Skeletal muscle tissue (tissue), 4 donors: ENCODE data around the gene INTS12. TPM values are rescaled to one million over a fixed set of nuclear protein-coding genes. Genes with fewer than 3 reads are reported as not detected.
"Not testable (repeated sequence)": the region's sequence is repeated elsewhere in the genome, so short reads cannot be mapped to it uniquely, and the experiment has no call there.

Source experiments
- H3K27ac ChIP-seq: one replicate; pipeline ENCODE4 v1.7.0; 2013; ENCODE audit warnings: mild to moderate bottlenecking, low read depth, low read length, inconsistent platforms
- H3K27me3 ChIP-seq, 3 donors: one replicate each; pipeline ENCODE4 v1.7.0; 2013; ENCODE audit warnings: low read length in 3 of 3; ENCODE audit not compliant: control insufficient read depth in 3 of 3, insufficient read depth in 3 of 3
- H3K36me3 ChIP-seq, 3 donors: one replicate each; pipeline ENCODE4 v1.7.0; 2013; ENCODE audit warnings: low read length in 3 of 3; ENCODE audit not compliant: control insufficient read depth in 3 of 3, insufficient read depth in 3 of 3
- H3K4me1 ChIP-seq, 3 donors: one replicate each; pipeline ENCODE4 v1.7.0; 2013; ENCODE audit warnings: low read length in 3 of 3, mild to moderate bottlenecking in 3 of 3; ENCODE audit not compliant: control insufficient read depth in 3 of 3, insufficient read depth in 3 of 3
- H3K4me3 ChIP-seq, 3 donors: one replicate each; pipeline ENCODE4 v1.7.0; 2013; ENCODE audit warnings: low read length in 3 of 3
- H3K9ac ChIP-seq, 3 donors: one replicate each; pipeline ENCODE4 v1.7.0; 2013; ENCODE audit warnings: low read length in 3 of 3, mild to moderate bottlenecking in 3 of 3, moderate library complexity in 2 of 3, low read depth in 1 of 3
- H3K9me3 ChIP-seq, 3 donors: one replicate each; pipeline ENCODE4 v1.7.0; 2013; ENCODE audit warnings: low read length in 3 of 3; ENCODE audit not compliant: control insufficient read depth in 3 of 3
- total RNA-seq: library from RNA; depleted of rRNA; stranded (reverse); fragments of >200 nt; gene quantifications from one replicate; pipeline ENCODE4 v1.2.3, GENCODE V29; 2014
- donor health status: Osteomylitis.

The INTS12 gene, protein sequence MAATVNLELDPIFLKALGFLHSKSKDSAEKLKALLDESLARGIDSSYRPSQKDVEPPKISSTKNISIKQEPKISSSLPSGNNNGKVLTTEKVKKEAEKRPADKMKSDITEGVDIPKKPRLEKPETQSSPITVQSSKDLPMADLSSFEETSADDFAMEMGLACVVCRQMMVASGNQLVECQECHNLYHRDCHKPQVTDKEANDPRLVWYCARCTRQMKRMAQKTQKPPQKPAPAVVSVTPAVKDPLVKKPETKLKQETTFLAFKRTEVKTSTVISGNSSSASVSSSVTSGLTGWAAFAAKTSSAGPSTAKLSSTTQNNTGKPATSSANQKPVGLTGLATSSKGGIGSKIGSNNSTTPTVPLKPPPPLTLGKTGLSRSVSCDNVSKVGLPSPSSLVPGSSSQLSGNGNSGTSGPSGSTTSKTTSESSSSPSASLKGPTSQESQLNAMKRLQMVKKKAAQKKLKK
- total RNA-seq = 19.3 TPM

DNA sequence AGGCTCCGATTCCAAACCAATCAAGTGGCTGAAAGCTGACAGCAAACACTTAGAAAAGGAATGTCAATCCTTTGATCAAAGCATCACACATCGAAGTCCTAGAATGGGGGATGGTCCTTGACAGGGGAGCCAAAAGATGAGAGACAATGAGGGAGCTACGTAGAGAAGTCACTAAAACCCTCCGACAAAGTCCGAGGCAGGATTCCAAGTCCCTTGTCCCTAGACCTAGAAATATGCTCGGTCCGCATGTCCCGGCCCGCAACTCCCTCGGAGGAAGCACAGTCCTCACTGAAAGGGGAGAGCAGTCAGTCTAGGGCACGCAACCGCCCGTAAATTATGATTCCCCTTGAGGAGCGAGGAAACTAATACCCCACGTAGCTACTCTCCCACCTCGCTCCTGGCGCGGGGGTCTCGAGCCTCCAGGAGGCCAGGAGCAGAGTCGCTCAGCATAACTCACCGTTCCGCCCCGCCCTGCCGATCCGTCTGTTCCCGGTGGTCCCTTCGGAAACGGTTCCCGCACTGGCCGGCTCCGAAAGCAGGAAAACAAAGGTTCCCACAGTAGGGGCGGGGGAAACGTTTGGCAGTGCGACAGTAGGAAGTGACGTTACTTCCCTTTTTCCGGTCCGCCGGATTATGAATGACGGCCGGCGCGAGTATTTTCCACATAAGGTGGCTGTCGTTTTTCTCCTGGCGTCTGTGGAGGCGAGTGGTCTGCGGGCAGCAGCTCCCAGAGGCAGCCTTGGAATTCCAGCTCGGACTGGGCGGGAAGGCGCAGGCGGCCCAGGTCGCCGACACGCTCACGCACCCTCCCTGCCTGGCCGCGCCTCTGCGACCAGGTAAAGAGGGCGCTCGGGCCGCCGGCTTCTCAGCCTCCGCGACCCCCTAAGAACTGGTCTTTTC, at the start of gene INTS12, which contains the start of gene GSTCD:
Gene INTS12 (minus strand): TSS at position 509 of the 900 bp plus-strand sequence. CDS start 8,684 bp downstream, outside the sequence.
Gene GSTCD (plus strand): TSS at position 604 of the 900 bp plus-strand sequence. CDS start 8,830 bp downstream, outside the sequence.
- H3K27ac ChIP-seq = peak within 1 kb of the TSS; percentile 78
- peak within 1 kb of the TSS; percentile 92 to 97 (median 92) for H3K9ac ChIP-seq
- peaks cover 0 to 15% (median 11%) of the 10 kb centered on the region in 3 donors for H3K4me1 ChIP-seq
- H3K27me3 ChIP-seq = no peaks in the 10 kb centered on the region
- no peaks in the 10 kb centered on the region for H3K9me3 ChIP-seq
- peak within 1 kb of the TSS; percentile 81 to 99 (median 94) for H3K4me3 ChIP-seq
- peaks cover 0 to 3% (median 0%) of the 10 kb centered on the region in 3 donors for H3K36me3 ChIP-seq

DNA sequence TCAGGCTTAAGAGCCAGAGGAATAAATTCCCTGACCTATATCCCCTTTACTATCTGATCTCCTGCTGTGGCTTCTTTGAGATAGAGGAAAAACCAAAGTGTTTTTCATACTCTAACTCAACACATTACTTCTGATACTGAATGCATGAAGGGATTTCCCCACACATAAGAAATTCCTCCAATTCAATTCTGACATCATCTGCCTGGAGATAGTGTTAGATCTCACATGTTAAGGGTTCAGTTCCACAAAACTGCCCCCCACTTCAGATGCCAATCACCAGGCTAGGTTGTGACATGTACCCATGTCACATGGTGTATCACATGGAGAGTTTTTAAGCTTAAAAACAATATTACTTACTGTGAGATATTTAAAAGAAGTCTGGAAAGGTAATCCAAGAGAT, 46.9 kb upstream of the INTS12 start:
- Histone ChIP-seq H3K4me3 (no peak overlapping the region), H3K9ac (no peak overlapping the region), H3K27me3 (no peaks in the 10 kb centered on the region), H3K4me1 (no peaks in the 10 kb centered on the region), H3K27ac (no peak overlapping the region), H3K36me3 (no peaks in the 10 kb centered on the region), H3K9me3 (no peaks in the 10 kb centered on the region)

DNA sequence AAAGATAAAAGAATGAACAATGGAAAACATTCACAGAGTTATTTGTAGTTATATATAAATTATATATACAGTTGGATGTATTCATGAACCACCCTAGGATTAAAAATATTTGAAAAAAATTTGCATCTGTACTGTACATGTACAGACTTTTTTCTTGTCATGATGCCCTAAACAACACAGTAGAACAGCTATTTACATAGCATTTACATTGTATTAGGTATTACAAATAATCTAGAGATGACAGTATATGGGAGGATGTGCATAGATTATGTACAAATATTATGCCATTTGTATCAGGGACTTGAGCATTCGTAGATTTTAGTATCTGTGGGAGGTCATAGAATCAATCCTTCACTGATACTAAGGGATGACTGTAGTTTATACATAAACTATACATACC, 44.9 kb upstream of the INTS12 start:
- Histone ChIP-seq H3K36me3 (no peaks in the 10 kb centered on the region), H3K4me3 (no peak overlapping the region), H3K9me3 (no peaks in the 10 kb centered on the region), H3K4me1 (no peaks in the 10 kb centered on the region), H3K27ac (no peak overlapping the region), H3K9ac (no peak overlapping the region), H3K27me3 (no peaks in the 10 kb centered on the region)

DNA sequence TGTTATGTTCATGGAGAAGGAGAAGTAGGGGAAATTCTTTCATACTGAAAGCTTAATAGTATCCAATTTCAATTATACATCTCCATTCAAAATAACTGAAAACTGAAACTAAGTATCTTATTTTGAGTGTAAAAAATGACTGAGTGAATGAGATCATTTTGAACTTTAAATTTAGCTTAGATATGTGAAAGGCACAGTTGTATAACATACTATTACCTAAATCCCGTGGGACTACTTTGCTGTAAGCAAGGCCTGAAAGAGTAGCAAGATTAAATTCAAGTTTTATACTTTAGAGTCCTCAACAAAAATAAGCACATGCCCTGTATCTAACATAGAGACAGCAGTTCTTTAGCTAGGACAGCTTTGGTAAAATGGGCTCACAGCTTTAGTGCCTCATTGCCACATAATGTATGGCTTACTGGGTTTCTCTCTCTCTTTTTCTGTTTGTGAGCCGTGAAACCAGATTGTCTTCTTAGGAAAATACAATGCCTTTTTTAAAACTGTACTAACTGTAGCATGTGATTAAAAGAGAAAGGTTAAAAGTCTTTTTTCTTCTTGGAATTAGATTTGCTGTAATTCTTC, 43.3 kb upstream of the INTS12 start:
- no peaks in the 10 kb centered on the region for H3K4me1 ChIP-seq
- no peak overlapping the region for H3K9ac ChIP-seq
- no peaks in the 10 kb centered on the region for H3K36me3 ChIP-seq
- H3K27ac ChIP-seq = no peak overlapping the region
- no peaks in the 10 kb centered on the region for H3K9me3 ChIP-seq
- no peak overlapping the region for H3K4me3 ChIP-seq
- no peaks in the 10 kb centered on the region for H3K27me3 ChIP-seq

DNA sequence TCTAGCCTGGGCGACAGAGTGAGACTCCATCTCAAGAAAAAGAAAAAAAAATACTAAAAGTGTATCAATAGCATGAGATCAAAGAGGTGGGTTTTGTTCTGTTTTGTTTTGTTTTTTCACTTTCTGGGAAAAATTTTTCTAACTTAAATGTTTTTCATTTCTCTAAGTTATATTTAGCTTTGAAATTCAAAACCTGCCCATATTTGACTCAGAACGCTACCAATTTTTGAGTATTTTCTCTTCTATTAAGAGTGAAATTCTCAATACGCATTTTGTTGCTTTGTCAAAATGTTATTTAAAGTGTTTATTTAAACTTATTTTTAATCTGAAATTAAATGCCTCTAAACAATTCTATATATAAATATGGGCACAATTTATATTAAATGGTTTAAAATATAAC, 39.7 kb upstream of the INTS12 start:
- no peaks in the 10 kb centered on the region for H3K36me3 ChIP-seq
- H3K4me1 ChIP-seq = no peaks in the 10 kb centered on the region

DNA sequence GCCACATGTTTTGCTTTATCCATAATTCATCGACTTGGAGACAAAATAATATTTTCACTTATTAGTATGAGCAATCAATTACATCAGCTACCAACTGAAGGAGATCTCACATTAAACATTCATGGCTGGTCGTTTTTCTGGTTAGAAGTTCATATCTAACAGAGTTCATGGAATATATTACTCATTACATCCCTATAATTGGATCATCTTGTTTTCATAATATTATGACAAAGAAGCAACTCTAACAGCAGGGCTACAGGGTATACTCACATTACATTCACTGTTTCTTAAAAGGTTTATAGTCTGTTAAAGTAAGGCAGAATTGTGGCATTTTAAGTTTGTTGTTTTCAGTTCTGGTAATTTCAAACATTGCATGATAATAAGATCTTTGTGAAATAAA, 33.1 kb upstream of the INTS12 start:
- peaks cover 0 to 3% (median 0%) of the 10 kb centered on the region in 3 donors for H3K36me3 ChIP-seq

More for the DNA sequence above, 39.7 kb upstream of the INTS12 start:
- Histone ChIP-seq H3K9me3 (no peaks in the 10 kb centered on the region), H3K4me3 (no peak overlapping the region), H3K9ac (no peak overlapping the region), H3K27me3 (no peaks in the 10 kb centered on the region), H3K27ac (no peak overlapping the region)

DNA sequence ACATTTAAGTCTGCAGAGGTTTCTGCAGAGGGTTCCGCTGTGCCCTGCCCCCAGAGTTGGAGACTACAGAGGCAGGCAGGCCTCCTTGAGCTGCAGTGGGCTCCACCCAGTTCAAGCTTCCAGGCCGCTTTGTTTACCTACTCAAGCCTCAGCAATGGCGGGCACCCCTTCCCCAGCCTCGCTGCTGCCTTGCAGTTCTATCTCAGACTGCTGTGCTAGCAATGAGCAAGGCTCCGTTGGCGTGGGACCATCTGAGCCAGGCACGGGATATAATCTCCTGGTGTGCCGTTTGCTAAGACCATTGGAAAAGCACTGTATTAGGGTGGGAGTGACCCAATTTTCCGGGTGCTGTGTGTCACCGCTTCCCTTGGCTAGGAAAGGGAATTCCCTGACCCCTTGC, 26.7 kb upstream of the INTS12 start:
- not testable (repeated sequence) for H3K4me1 ChIP-seq, H3K36me3 ChIP-seq, H3K27me3 ChIP-seq, H3K9ac ChIP-seq, H3K9me3 ChIP-seq, H3K27ac ChIP-seq, H3K4me3 ChIP-seq

More for the DNA sequence above, 33.1 kb upstream of the INTS12 start:
- Histone ChIP-seq H3K9ac (no peak overlapping the region), H3K4me1 (no peaks in the 10 kb centered on the region), H3K4me3 (no peak overlapping the region), H3K27me3 (no peaks in the 10 kb centered on the region), H3K27ac (no peak overlapping the region), H3K9me3 (peaks cover 0 to 4% (median 0%) of the 10 kb centered on the region in 3 donors)

DNA sequence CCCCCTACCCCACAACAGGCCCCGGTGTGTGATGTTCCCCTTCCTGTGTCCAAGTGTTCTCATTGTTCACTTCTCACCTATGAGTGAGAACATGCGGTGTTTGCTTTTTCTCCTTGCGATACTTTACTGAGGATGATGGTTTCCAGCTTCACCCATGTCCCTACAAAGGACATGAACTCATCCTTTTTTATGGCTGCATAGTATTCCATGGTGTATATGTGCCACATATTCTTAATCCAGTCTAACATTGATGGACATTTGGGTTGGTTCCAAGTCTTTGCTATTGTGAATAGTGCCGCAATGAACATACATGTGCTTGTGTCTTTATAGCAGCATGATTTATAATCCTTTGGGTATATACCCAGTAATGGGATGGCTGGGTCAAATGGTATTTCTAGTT, 21.4 kb upstream of the INTS12 start:
- not testable (repeated sequence) for H3K9ac ChIP-seq, H3K4me3 ChIP-seq, H3K36me3 ChIP-seq, H3K27ac ChIP-seq, H3K27me3 ChIP-seq, H3K4me1 ChIP-seq, H3K9me3 ChIP-seq

DNA sequence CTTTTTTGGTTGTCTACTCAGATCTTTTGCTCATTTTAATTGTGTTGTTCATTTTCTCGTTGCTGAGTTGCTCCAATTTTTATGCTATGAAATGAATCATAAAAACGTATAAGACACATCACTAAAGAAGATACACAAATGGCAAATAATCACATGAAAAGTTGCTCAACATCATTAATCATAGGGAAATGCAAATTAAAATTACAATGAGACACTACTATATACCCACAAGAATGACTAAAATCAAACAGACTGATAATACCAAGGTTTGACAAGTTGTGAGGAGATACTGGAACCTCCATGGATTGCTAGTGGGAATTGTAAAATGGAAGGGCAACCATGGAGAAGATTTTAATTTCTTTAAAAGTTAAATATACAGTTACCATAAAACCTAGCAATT, 17.1 kb upstream of the INTS12 start:
- Histone ChIP-seq H3K9me3 (no peaks in the 10 kb centered on the region), H3K36me3 (peaks cover 0 to 2% (median 0%) of the 10 kb centered on the region in 3 donors), H3K9ac (no peak overlapping the region), H3K27ac (no peak overlapping the region), H3K4me1 (no peaks in the 10 kb centered on the region), H3K4me3 (no peak overlapping the region), H3K27me3 (no peaks in the 10 kb centered on the region)
